GM15510 (cell line): ENCODE measurements around the gene ARHGAP25.

Experiments
- POLR2A ChIP-seq: IDR thresholded peaks from 3 replicates; pipeline ENCODE4 v1.6.1; 2011; ENCODE audit warnings: borderline replicate concordance; ENCODE audit not compliant: insufficient read length; ENCODE audit errors: extremely low read depth

ARHGAP25 gene

DNA sequence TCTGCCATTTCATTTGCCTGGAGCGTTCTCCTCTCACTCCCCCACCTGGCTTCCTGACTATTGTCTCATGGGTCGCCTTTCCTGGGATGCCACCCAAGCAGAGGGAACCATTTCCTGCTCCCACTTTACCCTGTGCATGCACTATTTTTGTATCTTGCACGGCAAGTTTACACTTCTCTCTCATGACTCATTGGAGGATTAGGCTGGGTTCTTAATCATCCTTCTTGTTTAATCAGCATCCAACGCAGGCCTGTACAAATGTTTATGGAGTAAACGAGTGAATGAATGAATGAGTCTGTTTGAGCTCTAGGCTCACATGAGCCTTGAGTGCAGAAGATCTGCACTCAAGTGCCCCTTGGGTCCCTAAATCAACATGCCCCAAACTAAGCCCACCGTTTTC, 3.8 kb upstream of the ARHGAP25 start:
- TF ChIP-seq POLR2A = no peak

- TF ChIP-seq POLR2A = no peak
Measured at GRCh38 chr2:68732036-68732932, 2.3 kb upstream of the ARHGAP25 start.

DNA sequence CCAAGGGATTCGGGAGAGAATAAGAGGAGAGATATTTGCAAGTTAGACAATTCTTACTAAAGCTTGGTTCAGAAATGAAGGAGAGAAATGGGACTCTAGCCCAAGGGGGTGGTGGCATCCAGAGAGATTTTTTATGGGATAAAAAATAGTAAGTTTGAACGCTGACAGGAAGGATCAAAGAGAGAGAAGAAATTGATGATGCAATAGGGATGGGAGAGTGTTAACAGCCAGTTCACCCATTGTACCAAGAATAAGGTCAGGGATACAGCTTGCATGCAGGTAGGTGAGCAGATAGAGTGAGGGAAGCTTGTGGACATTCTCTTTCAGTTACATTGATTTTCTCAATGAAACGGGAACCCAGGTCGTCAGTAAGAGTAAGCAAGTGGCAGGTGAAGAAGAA, 1.2 kb upstream of the ARHGAP25 start:
- TF ChIP-seq POLR2A = no peak

DNA sequence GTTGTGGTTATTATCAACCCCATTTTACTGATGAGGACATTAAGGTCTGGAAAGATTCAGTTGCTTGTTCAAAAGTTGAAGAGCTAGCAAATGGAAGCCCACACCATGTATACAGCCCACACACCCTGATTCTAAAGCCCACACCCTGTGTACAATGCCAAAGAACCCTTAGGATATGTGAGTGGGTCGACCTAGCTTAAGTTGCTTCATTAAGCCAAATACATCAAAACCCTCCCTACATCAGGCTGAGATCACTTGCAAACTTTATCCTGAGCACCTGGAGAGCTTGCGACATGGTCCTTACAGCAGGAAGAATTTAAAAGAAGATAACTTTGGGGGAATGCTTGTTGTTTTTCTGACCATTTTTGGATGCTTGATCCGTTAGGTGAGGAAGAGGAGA, 435 bp upstream of the ARHGAP25 start:
- no peak for TF ChIP-seq POLR2A

GRCh38 chr2:68736086-68736485, 1.5 kb downstream of the ARHGAP25 start:
- no peak for TF ChIP-seq POLR2A

- no peak for TF ChIP-seq POLR2A
Measured at GRCh38 chr2:68737711-68738110, 3.1 kb downstream of the ARHGAP25 start.

DNA sequence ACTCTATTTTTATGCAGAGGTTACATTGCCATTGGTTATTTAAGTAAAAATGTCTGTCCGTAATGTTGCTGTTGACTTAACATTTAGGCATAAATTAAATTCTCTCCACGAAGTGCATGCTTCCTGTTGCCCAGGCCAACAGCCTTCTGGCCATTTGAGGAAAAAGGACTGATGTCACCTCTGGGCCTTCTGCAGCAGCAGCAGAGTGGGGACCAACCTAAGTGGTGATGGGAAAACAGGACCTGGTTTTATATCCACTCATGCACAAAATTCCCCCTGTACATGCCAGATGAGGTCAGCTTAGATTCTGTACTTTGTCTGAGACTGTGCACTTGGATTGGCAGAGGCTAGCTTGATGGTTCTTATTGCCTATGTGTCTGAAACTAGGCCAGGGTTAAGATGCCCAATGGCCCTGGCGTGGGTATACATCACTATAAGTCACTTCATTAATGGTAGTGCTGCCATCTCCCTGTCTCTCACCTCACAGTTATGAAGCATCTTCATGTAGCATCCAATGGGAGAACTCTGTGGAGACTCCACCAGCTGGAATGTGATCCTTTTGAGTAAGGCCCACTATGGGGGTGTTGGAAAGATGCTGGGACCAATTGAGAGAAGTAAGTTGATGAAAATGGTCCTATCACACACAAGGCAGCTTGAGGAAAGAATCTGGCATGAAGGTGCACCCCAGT, 4.4 kb downstream of the ARHGAP25 start:
- no peak for TF ChIP-seq POLR2A

- no peak for TF ChIP-seq POLR2A
Measured at GRCh38 chr2:68739595-68740399, 5.2 kb downstream of the ARHGAP25 start.

DNA sequence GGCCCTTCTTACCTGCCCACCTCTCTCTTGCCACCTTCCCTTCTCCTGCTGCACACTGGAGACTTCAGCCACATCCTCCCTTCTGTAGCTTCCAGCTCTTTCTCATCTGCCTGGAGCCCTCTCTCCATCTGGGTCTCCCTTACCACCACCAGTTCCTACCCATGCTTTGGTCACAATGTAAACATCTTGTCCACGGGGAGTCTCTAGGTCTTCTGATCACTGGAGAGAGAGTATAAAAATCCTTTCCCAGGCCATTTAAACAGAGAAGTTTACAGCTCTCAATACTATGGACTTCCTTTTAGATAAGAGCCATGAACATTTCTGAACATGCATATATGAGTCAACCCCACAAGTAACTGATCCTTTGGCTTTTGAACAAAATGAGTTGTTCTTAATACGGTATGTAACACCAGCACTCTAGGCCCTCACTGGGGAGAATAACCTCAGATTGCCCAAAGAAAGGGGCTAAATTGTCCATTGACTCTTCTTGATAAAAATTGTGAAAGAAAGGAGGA, 5.8 kb downstream of the ARHGAP25 start:
- TF ChIP-seq POLR2A = no peak

DNA sequence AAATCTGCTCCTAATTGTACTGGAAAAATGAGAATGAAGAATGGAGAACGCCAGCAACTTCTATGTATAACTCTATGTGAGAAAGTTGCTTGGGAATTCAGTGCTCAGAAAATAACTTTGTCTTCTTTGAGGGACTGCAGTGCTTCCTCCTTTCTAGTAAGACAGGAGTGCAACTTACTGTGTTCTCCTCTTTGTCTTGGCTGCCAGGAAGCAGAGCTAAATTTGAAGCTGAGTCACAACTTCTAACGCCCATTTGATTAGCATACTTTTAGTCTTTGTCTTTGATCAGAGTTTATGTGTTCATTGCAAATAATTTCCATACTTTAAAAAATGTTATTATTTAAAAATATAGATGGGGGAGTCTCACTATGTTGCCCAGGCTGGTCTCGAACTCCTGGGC, 6.6 kb downstream of the ARHGAP25 start:
- TF ChIP-seq POLR2A = no peak

DNA sequence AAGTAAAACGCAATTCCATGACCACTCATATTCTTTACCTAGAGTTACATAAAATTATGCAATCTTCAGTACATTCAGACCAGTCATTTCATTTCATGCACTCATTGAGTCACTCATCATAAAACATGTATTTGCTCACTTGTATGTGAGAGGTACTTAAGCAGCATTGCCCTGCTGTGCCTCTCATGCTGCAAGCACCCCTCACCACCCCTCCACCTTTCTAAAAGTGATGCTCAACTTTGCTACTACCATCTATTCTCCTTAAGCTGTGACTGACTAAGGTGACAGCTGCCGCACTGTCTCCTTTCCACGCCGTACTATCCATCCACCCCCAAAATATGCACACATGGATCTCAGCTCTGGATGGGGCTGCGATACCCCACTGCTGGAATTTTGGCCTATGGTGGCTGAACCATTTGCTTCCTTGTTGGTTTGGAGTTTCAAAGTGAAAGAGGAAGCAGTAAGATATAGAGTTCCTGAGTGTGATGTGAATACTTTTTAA, 7.2 kb downstream of the ARHGAP25 start:
- no peak for TF ChIP-seq POLR2A

- no peak for TF ChIP-seq POLR2A
Measured at GRCh38 chr2:68742626-68743415, 8.2 kb downstream of the ARHGAP25 start.

GRCh38 chr2:68743531-68743930, 8.9 kb downstream of the ARHGAP25 start:
- no peak for TF ChIP-seq POLR2A

- no peak for TF ChIP-seq POLR2A
Measured at GRCh38 chr2:68744366-68744912, 9.8 kb downstream of the ARHGAP25 start.
